Effector memory CD4-positive, alpha-beta T cell (primary cell): ENCODE measurements around the gene SOCS6.

Source experiments
- DNase-seq, 3 donors: peaks; one replicate each; pipeline ENCODE4 v3.0.0-alpha.2; 2020
- H3K27ac ChIP-seq: 2 replicates; pipeline ENCODE4 v1.7.0; 2013; ENCODE audit warnings: mild to moderate bottlenecking, low read length, moderate library complexity; ENCODE audit not compliant: insufficient read depth, poor library complexity, severe bottlenecking
- H3K27me3 ChIP-seq: replicated peaks from 2 replicates; pipeline ENCODE4 v1.7.0; 2013; ENCODE audit warnings: mild to moderate bottlenecking, low read length; ENCODE audit not compliant: insufficient read depth, control insufficient read depth, poor library complexity, severe bottlenecking
- H3K36me3 ChIP-seq: 2 replicates; pipeline ENCODE4 v1.7.0; 2013; ENCODE audit warnings: mild to moderate bottlenecking, low read length, moderate library complexity; ENCODE audit not compliant: control insufficient read depth, insufficient read depth
- H3K4me1 ChIP-seq: 2 replicates; pipeline ENCODE4 v1.7.0; 2013; ENCODE audit warnings: low read length, mild to moderate bottlenecking; ENCODE audit not compliant: control insufficient read depth, insufficient read depth, poor library complexity, severe bottlenecking
- H3K4me3 ChIP-seq: 2 replicates; pipeline ENCODE4 v1.7.0; 2013; ENCODE audit warnings: low read length, low read depth, mild to moderate bottlenecking; ENCODE audit not compliant: insufficient read depth, poor library complexity, severe bottlenecking
- H3K9me3 ChIP-seq: 2 replicates; pipeline ENCODE4 v1.7.0; 2013; ENCODE audit warnings: mild to moderate bottlenecking, low read length, moderate library complexity; ENCODE audit not compliant: control insufficient read depth

Gene SOCS6

DNA sequence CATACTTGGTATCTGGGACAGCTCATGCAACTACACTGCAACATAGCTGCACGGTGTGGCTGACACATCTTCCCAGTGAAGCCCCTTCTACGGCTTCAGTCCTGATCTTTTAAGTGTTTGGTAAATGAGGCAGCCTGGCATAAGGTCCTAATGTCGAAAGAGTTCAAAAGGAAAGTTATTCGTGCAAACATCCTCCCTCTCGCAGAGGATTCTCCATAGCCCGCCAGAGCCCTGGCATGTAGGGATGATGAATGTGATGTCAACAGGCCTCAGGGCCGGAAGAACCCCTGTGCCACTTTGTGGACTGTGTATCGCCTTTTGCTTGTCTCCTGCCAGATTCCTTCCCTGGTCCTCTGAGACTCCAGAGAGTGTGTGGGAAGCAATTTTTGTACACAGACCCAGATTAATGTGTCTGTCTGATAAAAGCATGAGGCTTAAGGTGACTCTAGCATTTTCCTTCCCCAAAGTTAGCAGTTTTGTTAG, 88.5 kb downstream of the SOCS6 start:
- no peaks in the 10 kb centered on the region for H3K27me3 ChIP-seq
- H3K4me1 ChIP-seq = no peaks in the 10 kb centered on the region
- H3K36me3 ChIP-seq = no peaks in the 10 kb centered on the region
- H3K27ac ChIP-seq = no peak overlapping the region
- no peaks in the 10 kb centered on the region for H3K9me3 ChIP-seq
- H3K4me3 ChIP-seq = no peak overlapping the region
- no peak for DNase-seq

DNA sequence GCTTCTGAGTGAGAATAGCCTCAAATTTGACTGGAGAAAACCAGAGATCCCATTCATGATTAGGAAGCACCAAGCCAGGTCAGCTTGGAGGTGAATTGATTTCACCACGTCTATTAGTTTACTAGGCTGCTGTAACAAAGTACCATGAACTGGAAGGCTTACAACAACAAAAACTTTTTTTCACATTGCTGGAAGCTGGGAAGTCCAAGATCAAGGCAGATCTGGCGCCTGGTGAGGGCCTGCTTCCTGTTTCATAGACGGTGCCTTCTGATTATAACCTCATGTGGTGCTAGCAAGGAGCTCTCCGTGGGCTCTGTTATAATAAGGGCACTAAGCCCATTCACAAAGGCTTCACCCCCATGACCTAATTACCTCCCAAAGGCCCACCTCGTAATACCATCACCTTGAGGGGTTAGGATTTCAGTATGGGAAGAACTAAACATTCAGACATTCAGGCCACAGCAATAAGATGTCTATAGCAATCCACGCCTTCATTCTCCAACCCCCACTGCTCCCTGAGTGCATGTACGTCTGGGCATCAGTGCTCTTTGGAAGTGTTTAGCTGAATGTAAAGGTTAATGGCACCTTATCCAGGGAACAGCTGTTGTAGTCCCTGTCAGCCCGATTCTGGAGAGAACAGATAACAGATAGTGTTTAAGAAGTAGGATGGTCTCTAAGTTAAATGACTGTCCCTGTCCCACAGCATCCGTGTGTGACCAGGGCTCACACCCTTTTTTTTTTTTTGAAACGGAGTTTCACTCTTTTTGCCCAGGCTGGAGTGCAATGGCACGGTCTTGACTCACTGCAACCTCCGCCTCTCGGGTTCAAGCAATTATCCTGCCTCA, 89.2 kb downstream of the SOCS6 start:
- Histone ChIP-seq H3K27me3 (no peaks in the 10 kb centered on the region), H3K36me3 (no peaks in the 10 kb centered on the region), H3K4me1 (no peaks in the 10 kb centered on the region), H3K27ac (no peak overlapping the region), H3K4me3 (no peak overlapping the region), H3K9me3 (no peaks in the 10 kb centered on the region)
- no peak for DNase-seq
